HG03469 (cell line): ENCODE results near the gene FGF14.

ENCODE experiments used
- ATAC-seq: cut with Tn5 transposase; IDR thresholded peaks from one replicate; pipeline ENCODE4 v1.9.1; 2021; ENCODE audit warnings: mild to moderate bottlenecking, moderate library complexity, moderate number of reproducible peaks; ENCODE audit not compliant: unreplicated experiment

FGF14 gene

DNA sequence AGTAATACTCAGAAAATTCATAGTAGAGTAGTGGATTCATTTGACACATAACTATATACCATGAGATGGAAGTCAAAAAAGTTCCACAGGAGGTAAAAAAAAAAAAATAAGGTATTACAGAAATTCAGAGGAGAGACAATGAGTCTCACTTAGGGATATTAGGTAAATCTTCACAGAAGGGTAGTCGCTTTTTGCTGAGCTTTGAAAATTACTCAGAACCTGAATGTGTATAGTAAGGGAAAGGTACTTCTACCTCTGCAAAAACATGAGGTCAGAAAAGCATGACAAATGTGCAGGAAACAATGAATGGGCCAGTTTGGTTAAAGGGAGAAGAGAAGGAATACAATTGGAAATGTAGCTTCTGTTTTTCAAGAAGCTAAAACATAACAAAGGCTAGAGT lies 698.8 kb downstream of the FGF14 start:
- ATAC-seq = no peak

- no peak for ATAC-seq
Observed at GRCh38 chr13:101700598-101700997, 701.2 kb downstream of the FGF14 start.

- no peak for ATAC-seq
Observed at GRCh38 chr13:101698400-101698799, 703.4 kb downstream of the FGF14 start.

DNA sequence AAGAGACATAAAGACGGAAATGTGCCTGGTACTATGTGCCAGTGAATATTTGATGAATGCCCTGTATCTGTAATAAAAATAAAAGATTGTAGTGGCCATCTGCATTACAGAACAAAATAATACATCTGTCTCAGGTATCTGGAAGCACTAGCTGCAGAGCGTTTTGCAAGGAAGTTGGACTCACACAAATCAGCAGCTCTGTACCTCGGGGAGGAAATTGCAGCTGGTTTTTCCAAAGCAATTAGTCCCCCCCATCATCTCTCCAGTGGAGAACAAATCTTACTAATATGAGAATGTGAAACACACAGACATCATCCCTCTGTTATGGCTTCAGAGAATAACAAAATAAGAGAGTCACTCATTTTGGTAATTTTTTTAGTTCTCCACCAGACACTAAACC lies 704.1 kb downstream of the FGF14 start:
- ATAC-seq = no peak

DNA sequence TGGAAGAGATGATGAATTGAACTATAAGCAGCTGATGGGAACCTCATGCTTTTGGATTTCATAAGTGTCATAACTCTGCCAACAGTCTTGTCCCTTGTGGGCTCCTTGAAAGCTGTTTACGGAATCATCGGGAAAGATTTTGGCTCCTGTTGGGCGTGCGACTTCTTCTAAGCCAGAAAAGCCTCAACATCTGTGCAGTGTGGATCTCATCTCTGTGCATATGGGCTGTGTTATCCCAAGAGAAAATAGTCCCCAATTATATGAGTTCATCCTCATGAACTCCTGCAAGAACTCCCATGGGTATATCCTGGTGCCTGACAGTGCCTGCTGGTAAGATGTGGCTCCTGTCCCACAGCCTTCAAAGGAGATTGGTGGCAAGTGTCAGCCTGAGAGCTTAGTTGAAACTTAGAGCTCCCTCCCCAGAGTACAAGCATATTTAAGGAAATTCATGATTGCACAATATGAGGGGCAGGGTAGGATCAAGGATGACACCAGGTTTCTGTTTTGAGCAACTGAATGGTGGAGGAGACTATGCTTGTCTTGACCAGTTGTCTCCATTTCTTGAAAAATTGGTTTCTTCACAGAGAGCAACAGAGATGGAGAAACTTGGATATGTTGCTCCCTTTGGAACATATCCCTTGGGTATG lies 705.9 kb downstream of the FGF14 start:
- ATAC-seq = no peak

GRCh38 chr13:101691341-101691860 lies 710.4 kb downstream of the FGF14 start:
- no peak for ATAC-seq

DNA sequence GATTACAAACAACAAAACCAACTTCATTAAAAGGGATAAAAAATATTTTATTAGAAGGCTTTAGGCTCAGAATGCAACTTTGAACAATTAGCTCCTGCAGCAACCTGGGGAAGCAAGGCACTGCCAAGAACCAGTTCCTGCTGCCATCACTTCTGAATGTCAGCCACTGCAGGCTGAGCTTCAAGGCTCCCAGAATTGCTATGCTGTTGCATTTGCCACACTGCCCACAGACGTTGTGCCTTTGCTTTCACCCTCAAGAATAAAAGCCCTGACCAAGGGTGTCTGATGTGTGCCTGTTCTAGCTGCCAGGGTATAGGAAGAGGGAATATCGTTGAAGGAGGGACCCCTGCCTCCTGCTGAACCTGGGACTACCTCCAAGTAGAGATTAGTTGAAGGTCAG lies 711.0 kb downstream of the FGF14 start:
- ATAC-seq = no peak

- no peak for ATAC-seq
Observed at GRCh38 chr13:101686003-101686402, 715.8 kb downstream of the FGF14 start.

DNA sequence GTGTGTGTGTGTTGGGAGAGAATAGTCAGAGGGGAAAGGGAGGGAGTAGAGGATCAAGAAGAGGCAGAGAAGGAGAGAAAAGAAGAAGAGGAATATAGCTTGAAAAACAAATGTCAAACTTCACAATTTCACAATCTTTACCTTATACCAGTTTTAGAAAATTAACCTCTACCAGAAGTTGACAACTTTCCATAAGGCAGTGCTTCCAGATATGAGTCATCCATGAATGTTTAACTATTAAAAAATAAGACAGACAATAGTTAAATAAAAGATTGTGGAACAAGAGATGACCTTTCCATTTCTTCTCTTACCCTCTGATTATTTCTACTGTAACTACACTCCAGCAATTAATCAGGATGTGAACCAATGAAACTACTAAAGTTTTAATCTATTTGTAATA lies 720.0 kb downstream of the FGF14 start:
- ATAC-seq = no peak

DNA sequence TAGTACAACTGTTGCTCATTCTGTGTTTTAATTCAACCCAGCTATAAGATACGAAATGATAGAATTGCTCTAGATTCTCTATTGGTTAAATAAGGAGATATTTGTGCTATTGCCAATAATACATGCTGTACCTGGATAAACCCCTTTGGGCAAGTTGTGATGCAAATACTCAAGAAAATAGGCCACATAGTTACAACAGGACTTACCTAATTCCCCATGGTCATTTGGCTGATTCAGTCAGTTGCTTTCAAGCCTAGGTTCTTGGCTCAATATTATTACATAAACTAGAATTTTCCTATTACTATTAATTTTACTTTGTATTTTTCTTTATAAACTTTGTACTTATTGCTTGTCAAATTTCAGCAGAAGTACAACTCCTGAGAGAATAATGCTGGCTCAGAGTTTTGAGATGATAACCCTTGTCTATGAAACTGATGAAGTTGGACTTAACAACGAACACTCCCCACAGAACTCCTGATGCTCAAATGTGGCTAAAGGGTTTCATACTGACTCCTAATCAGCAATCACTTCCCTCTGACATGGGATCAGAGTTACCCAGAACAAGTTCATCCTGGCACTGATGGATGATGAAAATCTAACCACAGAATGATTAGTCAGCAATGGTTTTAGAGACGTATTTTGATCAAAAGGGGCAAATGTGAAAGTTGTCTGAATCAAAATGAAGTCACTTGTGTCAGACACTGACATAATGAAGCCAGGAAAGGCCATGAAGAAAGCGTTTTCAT lies 728.3 kb downstream of the FGF14 start:
- no peak for ATAC-seq

GRCh38 chr13:101661839-101662238 lies 740.0 kb downstream of the FGF14 start:
- no peak for ATAC-seq
